Measurements from ENCODE around the gene RAB18.
A peak's percentile ranks its signal among the peaks of the same experiment; 100 is the strongest.
"Not testable (repeated sequence)": the region's sequence is repeated elsewhere in the genome, so short reads cannot be mapped to it uniquely, and the experiment has no call there.

The RAB18 gene

GRCh38 chr10:27505537-27505936, 1.4 kb downstream of the RAB18 start:
- not testable (repeated sequence) for DNase-seq

GRCh38 chr10:27506280-27506679, 2.2 kb downstream of the RAB18 start:
- DNase-seq = no peak

- DNase-seq = no peak
Observed at GRCh38 chr10:27512548-27512947, 8.4 kb downstream of the RAB18 start.

- no peak for DNase-seq
Observed at GRCh38 chr10:27513451-27514191, 9.5 kb downstream of the RAB18 start.

- no peak for DNase-seq
Observed at GRCh38 chr10:27514243-27514642, 10.1 kb downstream of the RAB18 start.

GRCh38 chr10:27518261-27518660, 14.2 kb downstream of the RAB18 start:
- no peak for DNase-seq

- no peak for DNase-seq
Observed at GRCh38 chr10:27525819-27526218, 21.7 kb downstream of the RAB18 start.

- DNase-seq = no peak
Observed at GRCh38 chr10:27526242-27526641, 22.1 kb downstream of the RAB18 start.

- DNase-seq = no peak
Observed at GRCh38 chr10:27527666-27528295, 23.7 kb downstream of the RAB18 start.

GRCh38 chr10:27529010-27529783, 25.1 kb downstream of the RAB18 start:
- no peak for DNase-seq

- DNase-seq = no peak
Observed at GRCh38 chr10:27530477-27530876, 26.4 kb downstream of the RAB18 start.

- no peak for DNase-seq
Observed at GRCh38 chr10:27531336-27531847, 27.3 kb downstream of the RAB18 start.

GRCh38 chr10:27534161-27534700, 30.1 kb downstream of the RAB18 start:
- no peak for DNase-seq

- no peak for DNase-seq
Observed at GRCh38 chr10:27535317-27535716, 31.2 kb downstream of the RAB18 start.

GRCh38 chr10:27536437-27536836, 32.3 kb downstream of the RAB18 start:
- DNase-seq = no peak

GRCh38 chr10:27537166-27537565, 33.1 kb downstream of the RAB18 start:
- no peak for DNase-seq

- DNase-seq = no peak
Observed at GRCh38 chr10:27537787-27538186, 33.7 kb downstream of the RAB18 start.

GRCh38 chr10:27540672-27541071, 36.6 kb downstream of the RAB18 start:
- DNase-seq = no peak

GRCh38 chr10:27541796-27542729, 38.0 kb downstream of the RAB18 start:
- peak; percentile 12 for DNase-seq

- no peak for DNase-seq
Observed at GRCh38 chr10:27542812-27543211, 38.7 kb downstream of the RAB18 start.

GRCh38 chr10:27547047-27547446, 42.9 kb downstream of the RAB18 start:
- no peak for DNase-seq

GRCh38 chr10:27547482-27547881, 43.4 kb downstream of the RAB18 start:
- no peak for DNase-seq
